ENCODE data around the gene KLK6.

- TF ChIP-seq EZH2 (IDR thresholded peaks at IDR 0.05; ENCODE audit: borderline replicate concordance, low read depth, low read length, poor library complexity, severe bottlenecking), result no peak
- TF ChIP-seq CTCF (conservative IDR thresholded peaks at IDR 0.05; ENCODE audit: low read depth, low read length), result no peak
Measured at GRCh38 chr19:50912727-50913716, 56.4 kb downstream of the KLK6 start.
